Osteocyte (in vitro differentiated cells): ENCODE results near the gene RBBP6. TPM values are rescaled to one million over a fixed set of nuclear protein-coding genes. Genes with fewer than 3 reads are reported as not detected.

Experiments
- DNase-seq: peaks from one replicate; pipeline ENCODE4 v3.0.0; 2021; ENCODE audit warnings: mixed read lengths; ENCODE audit not compliant: unreplicated experiment; ENCODE audit errors: extremely low spot score
- H3K27ac Mint-ChIP-seq: one replicate; pipeline ENCODE4 v1.8.0; 2021; ENCODE audit warnings: mild to moderate bottlenecking, mixed read lengths; ENCODE audit not compliant: unreplicated experiment
- H3K27me3 Mint-ChIP-seq: one replicate; pipeline ENCODE4 v1.8.0; 2021; ENCODE audit warnings: mixed read lengths; ENCODE audit not compliant: unreplicated experiment
- H3K36me3 Mint-ChIP-seq: one replicate; pipeline ENCODE4 v1.8.0; 2021; ENCODE audit warnings: mixed read lengths; ENCODE audit not compliant: unreplicated experiment
- H3K4me1 Mint-ChIP-seq: one replicate; pipeline ENCODE4 v1.8.0; 2021; ENCODE audit warnings: mixed read lengths; ENCODE audit not compliant: unreplicated experiment
- H3K4me3 Mint-ChIP-seq: one replicate; pipeline ENCODE4 v1.8.0; 2021; ENCODE audit warnings: mild to moderate bottlenecking, moderate library complexity, mixed read lengths; ENCODE audit not compliant: unreplicated experiment
- H3K9me3 Mint-ChIP-seq: one replicate; pipeline ENCODE4 v1.8.0; 2021; ENCODE audit warnings: mixed read lengths; ENCODE audit not compliant: unreplicated experiment
- CTCF ChIP-seq: fragments of 200-600 bp; sonication (generic); IDR thresholded peaks from 2 replicates; pipeline ENCODE4 v1.5.0; 2021; ENCODE audit warnings: antibody characterized with exemption, mild to moderate bottlenecking, moderate library complexity
- total RNA-seq: library from RNA; stranded (reverse); gene quantifications from 2 replicates; pipeline ENCODE4 v1.2.1, GENCODE V29; 2021

Gene RBBP6
- total RNA-seq, 1 donor from 2014 or later: 54.6 TPM

DNA sequence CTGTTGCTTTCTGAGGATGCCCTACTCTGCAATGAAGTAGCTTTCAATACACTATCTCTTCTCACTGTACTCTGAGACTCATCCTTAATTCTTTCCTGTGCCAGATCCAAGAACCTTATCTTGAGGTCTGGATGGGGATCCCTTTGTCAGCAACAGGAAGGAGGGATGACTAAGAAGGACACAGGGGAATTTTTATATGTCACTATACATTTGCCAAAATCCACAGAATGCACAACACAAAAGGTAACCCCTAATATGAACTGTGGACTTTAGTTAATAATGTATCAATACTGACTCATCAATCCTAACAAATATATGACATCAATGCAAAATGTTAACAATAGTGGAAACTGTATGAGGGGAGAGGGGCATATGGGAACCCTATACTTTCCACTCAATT, 4.7 kb upstream of the RBBP6 start:
- TF ChIP-seq CTCF: no peak
- Mint-ChIP-seq H3K36me3 (peaks cover 2% of the 10 kb centered on the region), H3K4me1 (peaks cover 1% of the 10 kb centered on the region), H3K9me3 (no peaks in the 10 kb centered on the region), H3K27me3 (peaks cover 23% of the 10 kb centered on the region), H3K4me3 (no peak overlapping the region), H3K27ac (no peak overlapping the region)
- DNase-seq: no peak

DNA sequence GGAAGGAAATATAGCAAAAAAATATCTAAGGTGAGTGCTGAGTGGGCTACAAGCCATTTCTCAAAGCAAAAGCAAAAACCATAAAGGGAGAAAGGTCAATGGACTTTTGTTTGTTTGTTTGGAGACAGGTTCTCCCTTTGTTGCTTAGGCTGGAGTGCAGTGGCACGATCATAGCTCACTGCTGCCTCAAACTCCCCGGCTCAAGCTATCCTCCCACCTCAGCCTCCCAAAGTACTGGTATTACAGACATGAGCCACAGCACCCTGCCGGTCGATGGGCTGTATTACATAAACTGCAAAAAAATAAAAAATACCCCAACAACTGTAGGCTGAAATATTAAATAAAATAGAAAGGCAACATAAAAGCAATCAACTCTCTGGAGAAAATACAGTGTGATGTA, 3.5 kb upstream of the RBBP6 start:
- Mint-ChIP-seq H3K27ac (no peak overlapping the region), H3K36me3 (peaks cover 2% of the 10 kb centered on the region), H3K4me3 (no peak overlapping the region), H3K4me1 (peaks cover 1% of the 10 kb centered on the region), H3K27me3 (peaks cover 23% of the 10 kb centered on the region), H3K9me3 (no peaks in the 10 kb centered on the region)
- TF ChIP-seq CTCF: no peak
- DNase-seq: no peak

GRCh38 chr16:24536671-24537070, 2.7 kb upstream of the RBBP6 start:
- peaks cover 6% of the 10 kb centered on the region for H3K4me1 Mint-ChIP-seq
- no peak for DNase-seq
- H3K9me3 Mint-ChIP-seq: no peaks in the 10 kb centered on the region
- TF ChIP-seq CTCF: no peak
- H3K4me3 Mint-ChIP-seq: no peak overlapping the region
- peaks cover 5% of the 10 kb centered on the region for H3K36me3 Mint-ChIP-seq
- H3K27me3 Mint-ChIP-seq: peaks cover 16% of the 10 kb centered on the region
- H3K27ac Mint-ChIP-seq: no peak overlapping the region

GRCh38 chr16:24537474-24538337, 1.7 kb upstream of the RBBP6 start:
- no peak for TF ChIP-seq CTCF
- Mint-ChIP-seq H3K4me3 (no peak overlapping the region), H3K36me3 (peaks cover 5% of the 10 kb centered on the region), H3K9me3 (no peaks in the 10 kb centered on the region), H3K27ac (no peak overlapping the region), H3K27me3 (peaks cover 8% of the 10 kb centered on the region), H3K4me1 (peaks cover 15% of the 10 kb centered on the region)
- DNase-seq: no peak

DNA sequence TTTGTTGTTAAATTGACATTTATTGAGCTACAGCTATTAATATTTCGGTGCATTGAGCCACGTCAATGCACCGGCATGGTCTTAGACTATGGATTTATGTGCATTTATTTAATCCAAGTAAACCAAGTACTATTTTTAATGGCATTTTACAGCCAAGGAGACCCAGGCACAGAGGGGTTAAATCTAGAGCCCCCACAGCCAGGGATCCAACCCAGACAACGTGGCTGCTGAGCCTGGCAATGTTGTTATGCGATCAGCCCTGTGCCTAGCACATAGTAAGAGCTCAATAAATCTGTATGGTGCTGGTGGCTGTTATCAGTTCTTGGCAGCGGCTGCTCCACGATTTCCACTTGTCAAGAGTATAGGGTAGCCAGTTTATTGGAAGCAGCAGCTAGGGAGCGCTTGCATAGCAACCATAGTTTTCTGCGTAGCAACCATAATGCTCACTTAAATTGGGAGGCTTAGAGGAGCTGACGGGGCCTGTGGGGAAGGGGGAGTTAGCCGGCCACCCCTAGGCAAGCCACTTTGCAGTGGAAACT, 541 bp upstream of the RBBP6 start:
- H3K4me1 Mint-ChIP-seq: peaks cover 24% of the 10 kb centered on the region
- no peak for DNase-seq
- no peaks in the 10 kb centered on the region for H3K9me3 Mint-ChIP-seq
- H3K27me3 Mint-ChIP-seq: peaks cover 3% of the 10 kb centered on the region
- no peak for TF ChIP-seq CTCF
- peak overlapping the region; percentile 99 for H3K4me3 Mint-ChIP-seq
- H3K27ac Mint-ChIP-seq: peak overlapping the region; percentile 100
- H3K36me3 Mint-ChIP-seq: peaks cover 7% of the 10 kb centered on the region
